ENCODE results near the gene FADS3. TPM values are rescaled to one million over a fixed set of nuclear protein-coding genes. Genes with fewer than 3 reads are reported as not detected.
A peak's percentile ranks its signal among the peaks of the same experiment; 100 is the strongest.

Gene FADS3
- total and polyA plus RNA-seq, 2 donors from 2014 or later = 20.5 to 58.2 TPM

- Histone ChIP-seq H3K36me3 (ENCODE audit: control insufficient read depth in 2 of 3, insufficient read depth in 3 of 3, low read length in 3 of 3) (no peaks in the 10 kb centered on the region), H3K27ac (ENCODE audit: low read depth in 2 of 2, low read length in 2 of 2) (no peak overlapping the region), H3K27me3 (ENCODE audit: control insufficient read depth, insufficient read depth, low read length) (no peaks in the 10 kb centered on the region), H3K4me3 (ENCODE audit: low read length in 3 of 3) (peak overlapping the region in 1 of 3 donors; percentile 55), H3K9me3 (ENCODE audit: control insufficient read depth in 2 of 3, insufficient read depth in 1 of 3, low read length in 3 of 3) (no peaks in the 10 kb centered on the region), H3K4me1 (ENCODE audit: control insufficient read depth in 2 of 3, insufficient read depth in 2 of 3, low read depth in 1 of 3, low read length in 3 of 3) (peaks cover 0 to 20% (median 19%) of the 10 kb centered on the region in 3 donors), H3K9ac (ENCODE audit: low read length in 3 of 3) (peak overlapping the region in 1 of 3 donors; percentile 65)
- DNase-seq (no peak), FAIRE-seq (no peak)
- TF ChIP-seq CTCF (IDR thresholded peaks at IDR 0.05; ENCODE audit: borderline replicate concordance, extremely low read depth, insufficient read depth) = no peak
- intact Hi-C loops (cut with DNase I) = loop anchor here (5.0 kb wide), 1 partner anchor 43 kb away; no protein-coding TSS in a partner anchor
Measured at GRCh38 chr11:61903845-61904244, 12.5 kb upstream of the FADS3 start.

- no peaks in the 10 kb centered on the region for H3K9me3 ChIP-seq (ENCODE audit: control insufficient read depth in 2 of 3, insufficient read depth in 1 of 3, low read length in 3 of 3)
- H3K36me3 ChIP-seq (ENCODE audit: control insufficient read depth in 2 of 3, insufficient read depth in 3 of 3, low read length in 3 of 3) = peaks cover 0 to 1% (median 0%) of the 10 kb centered on the region in 3 donors
- no peak overlapping the region for H3K27ac ChIP-seq (ENCODE audit: low read depth in 2 of 2, low read length in 2 of 2)
- H3K4me1 ChIP-seq (ENCODE audit: control insufficient read depth in 2 of 3, insufficient read depth in 2 of 3, low read depth in 1 of 3, low read length in 3 of 3) = peaks cover 0 to 13% (median 11%) of the 10 kb centered on the region in 3 donors
- H3K9ac ChIP-seq (ENCODE audit: low read length in 3 of 3) = no peak overlapping the region
- intact Hi-C loops (cut with DNase I) = loop anchor here (5.0 kb wide), 1 partner anchor 45 kb away; no protein-coding TSS in a partner anchor
- TF ChIP-seq CTCF (IDR thresholded peaks at IDR 0.05; ENCODE audit: borderline replicate concordance, extremely low read depth, insufficient read depth) = no peak
- DNase-seq (no peak), FAIRE-seq (no peak)
- H3K27me3 ChIP-seq (ENCODE audit: control insufficient read depth, insufficient read depth, low read length) = no peaks in the 10 kb centered on the region
- H3K4me3 ChIP-seq (ENCODE audit: low read length in 3 of 3) = no peak overlapping the region
Measured at GRCh38 chr11:61902313-61902712, 11.0 kb upstream of the FADS3 start.

GRCh38 chr11:61901397-61901796, 10.1 kb upstream of the FADS3 start:
- FAIRE-seq (no peak), DNase-seq (no peak)
- Histone ChIP-seq H3K27me3 (ENCODE audit: control insufficient read depth, insufficient read depth, low read length) (no peaks in the 10 kb centered on the region), H3K27ac (ENCODE audit: low read depth in 2 of 2, low read length in 2 of 2) (no peak overlapping the region), H3K4me1 (ENCODE audit: control insufficient read depth in 2 of 3, insufficient read depth in 2 of 3, low read depth in 1 of 3, low read length in 3 of 3) (peaks cover 0 to 13% (median 11%) of the 10 kb centered on the region in 3 donors), H3K36me3 (ENCODE audit: control insufficient read depth in 2 of 3, insufficient read depth in 3 of 3, low read length in 3 of 3) (peaks cover 0 to 8% (median 0%) of the 10 kb centered on the region in 3 donors), H3K9ac (ENCODE audit: low read length in 3 of 3) (no peak overlapping the region), H3K4me3 (ENCODE audit: low read length in 3 of 3) (no peak overlapping the region), H3K9me3 (ENCODE audit: control insufficient read depth in 2 of 3, insufficient read depth in 1 of 3, low read length in 3 of 3) (no peaks in the 10 kb centered on the region)
- intact Hi-C loops (cut with DNase I) = loop anchor here (5.0 kb wide), 1 partner anchor 46 kb away; no protein-coding TSS in a partner anchor
- no peak for TF ChIP-seq CTCF (IDR thresholded peaks at IDR 0.05; ENCODE audit: borderline replicate concordance, extremely low read depth, insufficient read depth)

- intact Hi-C loops (cut with DNase I) = loop anchor here (5.0 kb wide), 1 partner anchor 47 kb away; no protein-coding TSS in a partner anchor
- Histone ChIP-seq H3K36me3 (ENCODE audit: control insufficient read depth in 2 of 3, insufficient read depth in 3 of 3, low read length in 3 of 3) (peaks cover 0 to 8% (median 0%) of the 10 kb centered on the region in 3 donors), H3K9me3 (ENCODE audit: control insufficient read depth in 2 of 3, insufficient read depth in 1 of 3, low read length in 3 of 3) (no peaks in the 10 kb centered on the region), H3K4me3 (ENCODE audit: low read length in 3 of 3) (no peak overlapping the region), H3K9ac (ENCODE audit: low read length in 3 of 3) (no peak overlapping the region), H3K4me1 (ENCODE audit: control insufficient read depth in 2 of 3, insufficient read depth in 2 of 3, low read depth in 1 of 3, low read length in 3 of 3) (peaks cover 0 to 11% (median 10%) of the 10 kb centered on the region in 3 donors), H3K27me3 (ENCODE audit: control insufficient read depth, insufficient read depth, low read length) (no peaks in the 10 kb centered on the region), H3K27ac (ENCODE audit: low read depth in 2 of 2, low read length in 2 of 2) (no peak overlapping the region)
- FAIRE-seq (no peak), DNase-seq (no peak)
- no peak for TF ChIP-seq CTCF (IDR thresholded peaks at IDR 0.05; ENCODE audit: borderline replicate concordance, extremely low read depth, insufficient read depth)
Measured at GRCh38 chr11:61900251-61900650, 8.9 kb upstream of the FADS3 start.

Data from kidney (tissue), 14 donors.